Measurements from ENCODE around the gene FUT2. TPM values are rescaled to one million over a fixed set of nuclear protein-coding genes. Genes with fewer than 3 reads are reported as not detected.

FUT2 gene
- total and polyA plus RNA-seq, 2 of the 13 experiments (the other 11 are each of a cell fraction or from before 2014, with no cell fraction given), result 0.07 TPM; not detected in 1

- no peak overlapping the region for H2AFZ ChIP-seq (ENCODE audit: low read length)
- peaks cover 0 to 3% of the 10 kb centered on the region in 2 experiments; a peak in 1 of 5 replicates for H3K27me3 ChIP-seq (ENCODE audit: control insufficient read depth in 1 of 2, insufficient read depth in 2 of 2, low read length in 2 of 2)
- H3K79me2 ChIP-seq (ENCODE audit: insufficient read depth, low read length), result no peaks in the 10 kb centered on the region
- no peak for DNase-seq (ENCODE audit: low spot score)
- in situ Hi-C loops (cut with HindIII; ENCODE audit: extremely low pct_ligation_motif_present, low pct_unique_long_range_greater_than_20kb), result no loop called here
- ChIA-PET CTCF (ENCODE audit: low intra/inter-chr PET ratio, low total read pairs) (no interaction called here), POLR2A (interaction anchor here (0.6 kb wide), 1 partner anchor 114 kb away, joined by 3 read pairs; no protein-coding TSS in a partner anchor)
- no peaks in the 10 kb centered on the region for H3K9me3 ChIP-seq (ENCODE audit: low read length)
- intact Hi-C loops (cut with micrococcal nuclease; ENCODE audit: unreplicated experiment), result no loop called here
- no peak for TF ChIP-seq SMAD1 (CRISPR knock-in tag; IDR thresholded peaks at IDR 0.05; ENCODE audit: borderline replicate concordance, low read depth)
- TF ChIP-seq ZNF768 (CRISPR knock-in tag; IDR thresholded peaks at IDR 0.05), result peak; percentile 79
- no peak overlapping the region for H3K4me3 ChIP-seq (replicated peaks in 1 of 3; ENCODE audit: insufficient read depth in 1 of 3, low read depth in 2 of 3, low read length in 3 of 3)
- H3K36me3 ChIP-seq (replicated peaks in 1 of 2; ENCODE audit: control insufficient read depth in 1 of 2, insufficient read depth in 2 of 2, low read length in 2 of 2), result no peaks in the 10 kb centered on the region
- no peak overlapping the region for H3K4me2 ChIP-seq (ENCODE audit: low read depth, low read length)
- no TSS peak for BruUV-seq (replicated peaks)
- H3K9ac ChIP-seq (ENCODE audit: insufficient read depth, low read depth, low read length), result no peak overlapping the region
- H4K20me1 ChIP-seq (ENCODE audit: insufficient read depth, low read length), result no peaks in the 10 kb centered on the region
- no peak for ATAC-seq
- H3K4me1 ChIP-seq (ENCODE audit: insufficient read depth, low read length), result peaks cover 35% of the 10 kb centered on the region
- no peak for FAIRE-seq
- WGBS (ENCODE audit: low lambda C conversion rate), result 51% methylated on average over 4 of the region's 4 CpGs
- H3K27ac ChIP-seq (ENCODE audit: extremely low read length, insufficient read depth, low read length), result no peak overlapping the region
Measured at GRCh38 chr19:48698046-48698445, 2.3 kb downstream of the FUT2 start.

DNA sequence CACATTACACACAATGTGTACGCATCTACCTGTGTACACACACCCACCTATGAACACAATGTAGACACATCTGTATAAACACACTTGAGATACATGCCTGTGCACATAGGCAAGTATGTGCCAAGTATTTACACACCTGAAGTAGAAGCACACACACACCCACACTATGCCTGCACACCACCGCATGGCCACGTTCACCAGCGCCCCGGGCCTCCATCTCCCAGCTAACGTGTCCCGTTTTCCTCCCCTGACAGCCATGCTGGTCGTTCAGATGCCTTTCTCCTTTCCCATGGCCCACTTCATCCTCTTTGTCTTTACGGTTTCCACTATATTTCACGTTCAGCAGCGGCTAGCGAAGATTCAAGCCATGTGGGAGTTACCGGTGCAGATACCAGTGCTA lies 6.9 kb downstream of the FUT2 start:
- in situ Hi-C loops (cut with HindIII; ENCODE audit: extremely low pct_ligation_motif_present, low pct_unique_long_range_greater_than_20kb), result no loop called here
- ChIA-PET POLR2A (no interaction called here), CTCF (ENCODE audit: low intra/inter-chr PET ratio, low total read pairs) (no interaction called here)
- Histone ChIP-seq H3K4me1 (ENCODE audit: insufficient read depth, low read length) (0 out of 2 replicates have a peak, but pooled peaks cover 6% of the 10 kb centered on the region), H3K9me3 (ENCODE audit: low read length) (no peaks in the 10 kb centered on the region), H3K27ac (ENCODE audit: extremely low read length, insufficient read depth, low read length) (no peak overlapping the region), H3K36me3 (replicated peaks in 1 of 2; ENCODE audit: control insufficient read depth in 1 of 2, insufficient read depth in 2 of 2, low read length in 2 of 2) (no peaks in the 10 kb centered on the region), H3K27me3 (ENCODE audit: control insufficient read depth in 1 of 2, insufficient read depth in 2 of 2, low read length in 2 of 2) (no peaks in the 10 kb centered on the region), H3K4me2 (ENCODE audit: low read depth, low read length) (no peak overlapping the region), H4K20me1 (ENCODE audit: insufficient read depth, low read length) (no peaks in the 10 kb centered on the region), H3K9ac (ENCODE audit: insufficient read depth, low read depth, low read length) (no peak overlapping the region), H2AFZ (ENCODE audit: low read length) (no peak overlapping the region), H3K4me3 (replicated peaks in 1 of 3; ENCODE audit: insufficient read depth in 1 of 3, low read depth in 2 of 3, low read length in 3 of 3) (no peak overlapping the region), H3K79me2 (ENCODE audit: insufficient read depth, low read length) (no peaks in the 10 kb centered on the region)
- DNase-seq (ENCODE audit: low spot score) (no peak), FAIRE-seq (no peak), ATAC-seq (no peak)
- no TSS peak for BruUV-seq (replicated peaks)
- TF ChIP-seq KDM5B (CRISPR knock-in tag; IDR thresholded peaks at IDR 0.05; ENCODE audit: borderline replicate concordance), result no peak
- TF ChIP-seq ZNF292 (CRISPR knock-in tag; IDR thresholded peaks at IDR 0.05; ENCODE audit: borderline replicate concordance, low read depth), result no peak
- TF ChIP-seq GTF2F1 (IDR thresholded peaks at IDR 0.05; ENCODE audit: low read length), result no peak
- no peak for TF ChIP-seq ZNF333 (CRISPR knock-in tag; IDR thresholded peaks at IDR 0.05; ENCODE audit: borderline replicate concordance)
- no peak for TF ChIP-seq ZHX1 (CRISPR knock-in tag; IDR thresholded peaks at IDR 0.05; ENCODE audit: low read depth)
- TF ChIP-seq RXRB (CRISPR knock-in tag; IDR thresholded peaks at IDR 0.05; ENCODE audit: borderline replicate concordance), result no peak
- WGBS (ENCODE audit: low lambda C conversion rate), result 83% methylated on average over 13 of the region's 13 CpGs
- intact Hi-C loops (cut with micrococcal nuclease; ENCODE audit: unreplicated experiment), result no loop called here
